H1 (cell line): Measurements from ENCODE around the gene CFAP100. TPM values are rescaled to one million over a fixed set of nuclear protein-coding genes. Genes with fewer than 3 reads are reported as not detected.

ENCODE experiments used
- CTCF ChIA-PET: fragments of 300-600 bp; sonication (Branson Sonifier 250); formaldehyde crosslinking; loops from one replicate; lab custom pipeline; 2021; ENCODE audit not compliant: partially characterized antibody; lab: Charles Lee
- POLR2A ChIA-PET: fragments of 300-600 bp; sonication (Branson Sonifier 250); formaldehyde crosslinking; loops from one replicate; lab custom pipeline; 2021; ENCODE audit warnings: inconsistent platforms; ENCODE audit not compliant: partially characterized antibody; lab: Charles Lee
- DNase-seq, 2 experiments: peaks; one replicate each; pipeline versions ENCODE4 v3.0.0 to v3.0.0-alpha.2; 2010 to 2022; ENCODE audit warnings: low spot score in 2 of 2, low read depth in 1 of 2, mixed read lengths in 1 of 2
- FAIRE-seq: peaks from 2 replicates; lab custom pipeline; 2011; peaks lifted over from hg19 to GRCh38; lab: Jason Lieb, UNC
- H2AFZ ChIP-seq: 2 replicates; pipeline ENCODE4 v1.8.1; 2012; ENCODE audit warnings: low read length, inconsistent platforms
- H2AK5ac ChIP-seq: 2 replicates; pipeline ENCODE4 v1.6.1; 2013; ENCODE audit warnings: low read depth, low read length
- H2BK120ac ChIP-seq: replicated peaks from 2 replicates; pipeline ENCODE3; 2013; ENCODE audit warnings: low read depth, low read length, inconsistent platforms
- H2BK12ac ChIP-seq: 2 replicates; pipeline ENCODE4 v1.6.1; 2013; ENCODE audit warnings: low read depth, low read length
- H2BK15ac ChIP-seq: 2 replicates; pipeline ENCODE4 v1.6.1; 2013; ENCODE audit warnings: low read length
- H2BK20ac ChIP-seq: 2 replicates; pipeline ENCODE4 v1.6.1; 2013; ENCODE audit warnings: low read length
- H2BK5ac ChIP-seq: 2 replicates; pipeline ENCODE4 v1.6.1; 2013; ENCODE audit warnings: low read depth, low read length
- H3K14ac ChIP-seq: 2 replicates; pipeline ENCODE4 v1.6.1; 2013; ENCODE audit warnings: inconsistent platforms; ENCODE audit not compliant: insufficient read length
- H3K18ac ChIP-seq: 2 replicates; pipeline ENCODE4 v1.6.1; 2013; ENCODE audit warnings: low read length; ENCODE audit errors: extremely low read depth
- H3K23ac ChIP-seq: 2 replicates; pipeline ENCODE4 v1.6.1; 2013; ENCODE audit warnings: inconsistent platforms; ENCODE audit not compliant: insufficient read length
- H3K23me2 ChIP-seq: 2 replicates; pipeline ENCODE4 v1.6.1; 2013; ENCODE audit warnings: low read depth, low read length
- H3K27ac ChIP-seq: 2 replicates; pipeline ENCODE4 v1.6.1; 2011; ENCODE audit warnings: low read depth, low read length, inconsistent platforms
- H3K27me3 ChIP-seq, 4 experiments: replicated peaks in 1 of 4; 1 replicate in 1 of 4; 2 replicates in 3 of 4; pipeline versions ENCODE4 v1.6.1 to v1.8.1; 2011 to 2013; ENCODE audit warnings: low read length in 3 of 4, mild to moderate bottlenecking in 3 of 4, inconsistent platforms in 2 of 4, mixed read lengths in 2 of 4, moderate library complexity in 1 of 4; ENCODE audit not compliant: control insufficient read depth in 3 of 4, insufficient read depth in 3 of 4; ENCODE audit errors: extremely low read depth in 1 of 4
- H3K36me3 ChIP-seq, 4 experiments: 2 replicates each; pipeline versions ENCODE4 v1.6.1 to v1.8.1; 2011 to 2013; ENCODE audit warnings: mild to moderate bottlenecking in 4 of 4, low read length in 3 of 4, moderate library complexity in 2 of 4, control low read depth in 1 of 4, inconsistent platforms in 1 of 4; ENCODE audit not compliant: insufficient read depth in 4 of 4, control insufficient read depth in 2 of 4
- H3K4ac ChIP-seq: replicated peaks from 2 replicates; pipeline ENCODE3; 2013; ENCODE audit warnings: low read length, low read depth, mixed read lengths, inconsistent platforms; ENCODE audit not compliant: insufficient read length
- H3K4me1 ChIP-seq, 4 experiments: replicated peaks in 1 of 4; 1 replicate in 1 of 4; 2 replicates in 3 of 4; pipeline versions ENCODE4 v1.6.1 to v1.8.1; 2011 to 2013; ENCODE audit warnings: low read length in 3 of 4, inconsistent platforms in 2 of 4, mixed read lengths in 1 of 4; ENCODE audit not compliant: insufficient read depth in 4 of 4, control insufficient read depth in 3 of 4
- H3K4me2 ChIP-seq, 2 experiments: 2 replicates each; pipeline versions ENCODE4 v1.6.1 to v1.8.1; 2011 to 2013; ENCODE audit warnings: low read depth in 2 of 2, low read length in 2 of 2, control low read depth in 1 of 2, inconsistent platforms in 1 of 2, mild to moderate bottlenecking in 1 of 2; ENCODE audit not compliant: insufficient read depth in 1 of 2
- H3K4me3 ChIP-seq, 4 experiments: fragments of 200-600, 300-600 bp in 1 of 4; sonication (generic), shearing (Covaris generic), sonication (Bioruptor Twin) in 1 of 4; 2 replicates each; pipeline versions ENCODE4 v1.5.1 to v1.8.1; 2011 to 2016; ENCODE audit warnings: low read length in 4 of 4, low read depth in 3 of 4, control low read depth in 2 of 4, inconsistent platforms in 2 of 4, mild to moderate bottlenecking in 2 of 4, mixed read lengths in 1 of 4, moderate library complexity in 1 of 4; ENCODE audit not compliant: insufficient read depth in 2 of 4; ENCODE audit errors: extremely low read depth in 1 of 4
- H3K56ac ChIP-seq: replicated peaks from 2 replicates; pipeline ENCODE3; 2013; ENCODE audit warnings: low read depth, mild to moderate bottlenecking, mixed read lengths, low read length, inconsistent platforms; ENCODE audit not compliant: insufficient read length
- H3K79me1 ChIP-seq: 2 replicates; pipeline ENCODE4 v1.6.1; 2013; ENCODE audit warnings: low read depth, low read length, control low read depth
- H3K79me2 ChIP-seq, 2 experiments: 2 replicates each; pipeline versions ENCODE4 v1.6.1 to v1.8.1; 2012 to 2013; ENCODE audit warnings: low read length in 2 of 2, mild to moderate bottlenecking in 2 of 2, inconsistent platforms in 1 of 2; ENCODE audit not compliant: insufficient read depth in 2 of 2, control insufficient read depth in 1 of 2
- H3K9ac ChIP-seq, 4 experiments: replicated peaks in 1 of 4; 1 replicate in 1 of 4; 2 replicates in 3 of 4; pipeline versions ENCODE4 v1.6.1 to v1.8.1; 2011 to 2013; ENCODE audit warnings: low read depth in 3 of 4, low read length in 3 of 4, control low read depth in 2 of 4, mild to moderate bottlenecking in 2 of 4, moderate library complexity in 2 of 4, inconsistent platforms in 1 of 4; ENCODE audit errors: extremely low read depth in 1 of 4
- H3K9me3 ChIP-seq, 2 experiments: 2 replicates each; pipeline versions ENCODE4 v1.6.1 to v1.8.1; 2012 to 2013; ENCODE audit warnings: mild to moderate bottlenecking in 2 of 2, moderate library complexity in 2 of 2, control low read depth in 1 of 2, inconsistent platforms in 1 of 2, low read depth in 1 of 2, low read length in 1 of 2, mixed read lengths in 1 of 2; ENCODE audit not compliant: insufficient read depth in 2 of 2
- H4K20me1 ChIP-seq, 2 experiments: replicated peaks in 1 of 2; 2 replicates each; pipeline versions ENCODE3 to v1.8.1; 2011 to 2013; ENCODE audit warnings: inconsistent platforms in 2 of 2, low read length in 2 of 2, mild to moderate bottlenecking in 1 of 2; ENCODE audit not compliant: insufficient read depth in 2 of 2, control insufficient read depth in 1 of 2
- H4K5ac ChIP-seq: 2 replicates; pipeline ENCODE4 v1.6.1; 2013; ENCODE audit warnings: low read length, low read depth, mixed read lengths, inconsistent platforms; ENCODE audit not compliant: insufficient read length
- H4K8ac ChIP-seq: 2 replicates; pipeline ENCODE4 v1.8.0; 2013; ENCODE audit warnings: mild to moderate bottlenecking, moderate library complexity, low read length, inconsistent platforms; ENCODE audit not compliant: insufficient read depth; ENCODE audit errors: extremely low read depth
- H4K91ac ChIP-seq: replicated peaks from 2 replicates; pipeline ENCODE3; 2013; ENCODE audit warnings: low read length, mixed read lengths, inconsistent platforms; ENCODE audit not compliant: insufficient read length
- WGBS, 2 experiments: shearing (Covaris generic) in 1 of 2; methylation state at CpG; one replicate each; pipeline versions ENCODE4 v1.1.6 to v1.1.7; 2013 to 2015; ENCODE audit warnings: low lambda C conversion rate in 2 of 2, mixed read lengths in 2 of 2, inconsistent platforms in 1 of 2, low coverage in 1 of 2, missing lambda C conversion rate in 1 of 2; ENCODE audit not compliant: insufficient replicate concordance in 2 of 2, insufficient coverage in 1 of 2, insufficient read length in 1 of 2; ENCODE audit errors: extremely low coverage in 1 of 2, missing lambda C conversion rate in 1 of 2; 5-methylcytosine and 5-hydroxymethylcytosine counted together
- polyA plus RNA-seq, 7 experiments: library from polyadenylated mRNA; depleted of rRNA in 3 of 7; stranded (reverse) in 5 of 7; unstranded in 2 of 7; fragments of >200 nt in 5 of 7; fragments of 200-250 nt in 2 of 7; gene quantifications; 1 replicate in 5 of 7; 2 replicates in 1 of 7; 4 replicates in 1 of 7; pipeline versions ENCODE4 v1.2.1 to v1.2.3, GENCODE V29; 2011 to 2013; ENCODE audit warnings: missing spikeins in 2 of 7, mixed read lengths in 2 of 7
- total RNA-seq: library from RNA; stranded (reverse); fragmentation: NEBNext Ultra II Directional; extraction: Animal tissue kit (Norgen Biotek cat#: 25700); gene quantifications from 2 replicates; pipeline ENCODE4 v1.2.1, GENCODE V29; 2021

CFAP100 gene
- total and polyA plus RNA-seq, 2 of the 8 experiments (the other 6 are each of a cell fraction or from before 2014, with no cell fraction given): 0.17 TPM; not detected in 1

GRCh38 chr3:126446791-126447190 lies 52.1 kb downstream of the CFAP100 start:
- H3K18ac ChIP-seq: no peak overlapping the region
- no peak overlapping the region for H4K8ac ChIP-seq
- H3K23ac ChIP-seq: no peak overlapping the region
- no peak overlapping the region for H3K9ac ChIP-seq
- peaks cover 0 to 9% (median 2%) of the 10 kb centered on the region in 4 experiments; a peak in 3 of 7 replicates for H3K4me1 ChIP-seq
- ChIA-PET CTCF (interaction anchor here (0.9 to 1.7 kb wide), 5 partner anchors 10 to 927 kb away, joined by 3 read pairs; no protein-coding TSS in a partner anchor), POLR2A (interaction anchor here (1.4 to 4.7 kb wide), 3 partner anchors 9 to 98 kb away, joined by 3 to 13 read pairs (median 6); no protein-coding TSS in a partner anchor)
- no peak overlapping the region for H2BK15ac ChIP-seq
- H3K27me3 ChIP-seq: no peaks in the 10 kb centered on the region
- 0 out of 2 replicates have a peak, but pooled peaks cover 2% of the 10 kb centered on the region for H3K23me2 ChIP-seq
- H3K79me1 ChIP-seq: peaks cover 3% of the 10 kb centered on the region; the same call in 1 of the 2 replicates
- H3K9me3 ChIP-seq: no peaks in the 10 kb centered on the region
- H3K4ac ChIP-seq: no peak overlapping the region
- H2BK120ac ChIP-seq: no peak overlapping the region
- peaks cover 3 to 6% of the 10 kb centered on the region in 2 experiments for H4K20me1 ChIP-seq
- WGBS, 2 experiments: 67% methylated on average over 2 of the region's 2 CpGs; no CpG with 5 or more reads in 1 of the 2 experiments
- no peak overlapping the region for H2BK12ac ChIP-seq
- no peak for FAIRE-seq
- no peak overlapping the region for H3K27ac ChIP-seq
- no peak overlapping the region for H2BK5ac ChIP-seq
- no peak overlapping the region for H2AK5ac ChIP-seq
- H2BK20ac ChIP-seq: no peak overlapping the region
- H4K5ac ChIP-seq: no peak overlapping the region
- no peak overlapping the region for H2AFZ ChIP-seq
- no peak overlapping the region for H3K4me2 ChIP-seq
- no peak overlapping the region for H4K91ac ChIP-seq
- no peaks in the 10 kb centered on the region; a peak in 1 of 4 replicates for H3K79me2 ChIP-seq
- H3K56ac ChIP-seq: no peak overlapping the region
- no peak for DNase-seq
- no peak overlapping the region for H3K4me3 ChIP-seq
- peaks cover 0 to 9% (median 5%) of the 10 kb centered on the region in 4 experiments; a peak in 6 of 8 replicates for H3K36me3 ChIP-seq
- H3K14ac ChIP-seq: no peak overlapping the region
